CD4-positive, alpha-beta T cell treated with Interleukin-4 for 1 hour (primary cell): Measurements from ENCODE around the gene AP1G2.
"Not testable (repeated sequence)": the region's sequence is repeated elsewhere in the genome, so short reads cannot be mapped to it uniquely, and the experiment has no call there.

Experiments used
- DNase-seq, 2 donors: peaks; one replicate each; pipeline ENCODE4 v3.0.0-alpha.2; 2020 to 2022

Gene AP1G2

GRCh38 chr14:23555882-23556699 is 11.5 kb downstream of the AP1G2 start, which contains the start of gene THTPA:
Gene THTPA (plus strand): TSS chr14:23556271. CDS start chr14:23556758, 487 bp downstream.
- DNase-seq: peak; percentile 94

DNA sequence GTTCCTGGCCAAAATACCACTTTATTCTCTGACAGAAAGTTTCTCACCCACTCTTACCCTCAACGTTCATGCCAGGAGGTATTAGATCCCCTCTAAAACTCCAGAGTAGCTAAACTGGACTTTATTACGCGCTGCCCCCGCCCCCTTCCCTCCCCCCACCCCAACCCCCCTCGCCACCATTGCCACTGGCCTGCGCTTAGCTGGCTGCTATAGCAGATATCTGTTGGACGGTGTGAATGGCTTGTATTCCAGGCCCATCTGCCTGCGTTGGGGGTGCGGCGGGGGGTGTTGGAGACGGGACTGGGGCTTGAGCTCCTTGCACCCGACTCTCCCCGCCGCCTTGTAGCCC is 12.1 kb downstream of the AP1G2 start:
- DNase-seq: no peak

- peak; percentile 63 to 79 for DNase-seq
Observed at GRCh38 chr14:23551266-23552028, 16.1 kb downstream of the AP1G2 start, which contains the start of gene ZFHX2. Gene ZFHX2 (minus strand): TSS chr14:23551765. CDS start chr14:23535325, 16,440 bp downstream.

DNA sequence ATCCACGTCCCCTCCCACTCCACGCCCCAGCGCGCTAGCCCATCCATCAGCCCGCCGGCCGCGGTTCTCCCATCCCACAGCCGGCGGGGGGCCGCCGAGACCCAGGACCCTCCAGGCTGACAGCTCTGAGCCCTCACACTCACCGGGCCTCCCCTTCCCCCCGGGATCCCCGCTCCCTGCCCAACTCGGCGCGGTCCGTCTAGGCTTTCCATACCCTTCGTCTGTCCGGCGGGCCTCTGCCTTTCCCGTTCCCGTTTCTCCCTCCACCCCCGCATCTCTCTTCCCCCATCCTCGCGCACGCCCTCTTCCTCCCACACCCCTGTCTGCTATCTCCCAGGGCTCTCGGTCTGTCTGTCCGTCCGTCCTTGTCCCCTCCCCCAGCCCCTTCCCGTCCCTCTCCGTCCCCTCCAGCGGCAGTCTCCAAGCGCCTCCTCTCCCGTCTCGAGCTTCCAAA is 16.8 kb downstream of the AP1G2 start:
- DNase-seq: no peak

GRCh38 chr14:23550131-23550811 is 17.3 kb downstream of the AP1G2 start:
- DNase-seq: no peak

GRCh38 chr14:23548351-23549318 is 19.0 kb downstream of the AP1G2 start:
- DNase-seq: no peak

DNA sequence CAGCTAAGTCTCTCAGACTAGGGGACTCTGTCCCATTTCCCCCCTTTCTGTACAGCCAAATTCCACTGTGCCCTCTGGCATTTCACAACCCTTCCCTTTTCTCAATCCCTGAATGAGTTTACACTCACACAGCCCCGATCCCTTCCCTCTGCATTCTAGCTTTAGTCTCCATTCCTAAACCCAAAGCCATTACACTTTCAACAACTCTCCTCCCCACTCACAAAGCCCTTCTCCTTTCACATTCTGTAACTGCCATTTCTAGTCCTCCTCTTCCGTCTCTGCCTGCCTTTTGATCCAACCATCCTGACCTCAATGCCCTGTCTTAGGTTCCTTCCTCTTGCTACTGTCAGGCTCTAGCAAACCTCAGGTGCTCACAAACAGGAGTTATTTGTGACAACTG is 19.7 kb downstream of the AP1G2 start:
- no peak for DNase-seq

GRCh38 chr14:23546450-23547035 is 21.0 kb downstream of the AP1G2 start:
- no peak for DNase-seq

DNA sequence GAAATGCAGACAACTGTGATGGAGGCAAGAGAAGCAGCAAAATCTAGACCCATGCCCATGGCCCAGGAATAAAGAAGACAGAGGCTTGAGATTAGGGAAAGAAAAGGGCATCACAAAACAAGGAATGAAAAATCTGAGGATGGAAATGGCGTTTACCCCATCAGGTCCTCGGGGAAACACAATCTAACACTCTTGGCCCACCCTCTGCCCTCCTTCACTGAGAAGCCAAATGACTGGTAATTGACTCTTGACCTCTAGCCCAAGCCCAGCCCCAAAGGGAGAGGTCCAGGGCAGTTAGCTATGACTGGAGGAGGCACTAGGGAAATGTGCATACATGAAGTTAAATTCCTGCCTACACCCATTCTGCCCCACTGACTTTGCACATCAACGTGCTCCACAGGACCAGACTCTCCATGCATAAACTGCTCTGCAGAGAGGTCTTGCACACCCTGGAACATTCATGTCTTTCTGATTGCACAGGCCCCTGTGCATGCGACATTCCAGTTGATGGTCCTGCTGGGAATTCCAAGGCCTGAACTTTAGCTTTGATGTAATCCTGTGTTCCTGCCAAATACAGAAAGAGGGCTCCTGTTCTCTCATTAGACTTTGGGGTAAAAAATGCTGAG is 21.7 kb downstream of the AP1G2 start:
- no peak for DNase-seq

GRCh38 chr14:23544511-23545447 is 22.8 kb downstream of the AP1G2 start:
- no peak for DNase-seq

GRCh38 chr14:23543403-23543802 is 24.2 kb downstream of the AP1G2 start:
- DNase-seq: no peak

- DNase-seq: no peak
Observed at GRCh38 chr14:23542261-23542660, 25.3 kb downstream of the AP1G2 start.

- DNase-seq: no peak
Observed at GRCh38 chr14:23540141-23540469, 27.5 kb downstream of the AP1G2 start.

DNA sequence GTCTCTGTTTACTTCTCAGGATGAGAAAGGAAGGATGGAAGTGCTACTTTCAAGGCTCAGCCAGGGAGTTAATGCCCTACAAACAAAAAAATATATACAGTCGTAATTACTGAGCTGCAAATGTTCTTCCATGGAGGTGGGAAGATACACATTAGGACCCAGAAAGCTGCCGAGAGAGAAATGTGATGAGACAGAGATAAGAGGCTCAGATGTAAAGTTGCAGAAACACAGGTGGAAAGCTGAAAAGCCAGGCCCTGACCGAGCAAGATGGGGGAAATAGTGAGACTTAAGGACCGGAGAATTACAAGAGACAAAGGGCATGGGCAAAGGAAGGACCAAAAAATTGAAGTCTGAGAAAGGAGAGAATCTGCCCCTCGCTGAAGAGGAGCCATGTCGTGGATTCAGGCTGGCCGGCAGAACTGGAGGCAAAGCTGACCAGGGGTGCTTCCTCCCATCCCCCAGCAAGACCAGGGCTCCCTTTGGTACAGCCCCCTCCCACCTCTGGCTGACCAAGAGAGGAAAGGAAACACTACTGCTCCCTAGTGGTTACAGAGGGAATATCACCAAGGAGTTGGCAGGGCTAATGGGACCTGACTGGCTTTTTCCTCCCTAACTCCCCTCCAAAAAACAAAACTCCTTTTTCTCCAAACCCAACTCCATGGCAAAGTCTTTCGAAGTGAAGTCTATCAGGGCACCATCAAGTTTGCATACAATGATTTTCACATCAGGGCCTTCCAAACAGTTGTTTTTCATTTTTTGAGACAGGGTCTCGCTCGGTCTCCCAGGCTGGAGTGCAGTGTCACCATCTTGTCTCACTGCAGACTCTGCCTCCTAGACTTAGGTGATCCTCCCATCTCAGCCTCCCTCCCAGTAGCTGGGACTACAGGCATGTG is 28.1 kb downstream of the AP1G2 start:
- DNase-seq: peak in 1 of 2 donors; percentile 57

DNA sequence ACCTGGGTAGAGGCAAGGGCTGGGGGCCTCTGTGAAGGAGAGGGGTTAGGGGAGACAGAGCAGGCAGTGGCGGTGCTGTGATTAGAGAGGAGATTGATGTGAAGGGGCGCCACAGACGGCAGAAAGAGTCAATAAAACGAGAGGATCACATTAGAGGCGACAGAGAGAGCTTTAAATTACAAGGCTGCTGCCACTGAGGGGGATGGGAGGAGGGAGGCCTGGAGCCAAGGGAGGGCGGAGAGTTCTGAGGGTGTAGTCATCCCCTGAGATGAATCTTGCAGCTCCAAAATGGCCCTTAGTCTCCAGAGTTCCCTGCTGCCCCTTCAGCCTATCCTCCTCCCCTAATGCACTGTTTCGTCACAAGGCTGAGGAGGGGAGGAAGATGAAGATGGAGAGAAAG is 28.8 kb downstream of the AP1G2 start:
- DNase-seq: no peak

DNA sequence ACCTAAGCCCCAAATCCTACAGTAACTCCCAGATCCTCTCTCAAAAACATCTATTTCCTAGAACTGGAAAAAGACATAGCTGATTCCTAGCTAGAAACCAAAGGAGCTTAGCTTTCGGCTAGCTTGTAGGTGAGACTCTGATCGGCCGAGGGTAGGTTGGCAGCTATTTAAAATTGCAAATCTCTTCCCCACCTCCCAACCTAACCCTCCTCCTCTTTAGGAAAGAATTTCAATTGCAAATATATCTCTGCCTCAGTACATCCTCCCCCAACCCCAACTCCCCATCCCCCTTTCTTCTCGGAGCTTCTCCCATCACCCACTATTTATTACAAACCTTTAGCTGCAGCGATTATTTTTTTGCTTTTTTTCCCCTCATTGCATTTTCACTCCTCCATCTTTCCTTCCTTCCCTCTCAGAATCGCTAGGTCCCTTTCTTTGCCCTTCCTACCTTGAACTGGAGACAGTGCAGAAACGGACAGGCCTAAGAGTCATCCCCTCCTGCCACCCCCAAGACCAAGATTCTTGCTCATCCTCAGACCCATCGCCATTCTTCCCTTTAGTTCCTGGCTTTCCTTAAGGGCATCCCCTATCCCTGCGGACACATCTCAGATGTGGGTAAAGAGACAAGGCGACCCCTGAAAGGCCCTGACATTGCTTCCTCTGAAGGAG is 29.4 kb downstream of the AP1G2 start:
- no peak for DNase-seq

DNA sequence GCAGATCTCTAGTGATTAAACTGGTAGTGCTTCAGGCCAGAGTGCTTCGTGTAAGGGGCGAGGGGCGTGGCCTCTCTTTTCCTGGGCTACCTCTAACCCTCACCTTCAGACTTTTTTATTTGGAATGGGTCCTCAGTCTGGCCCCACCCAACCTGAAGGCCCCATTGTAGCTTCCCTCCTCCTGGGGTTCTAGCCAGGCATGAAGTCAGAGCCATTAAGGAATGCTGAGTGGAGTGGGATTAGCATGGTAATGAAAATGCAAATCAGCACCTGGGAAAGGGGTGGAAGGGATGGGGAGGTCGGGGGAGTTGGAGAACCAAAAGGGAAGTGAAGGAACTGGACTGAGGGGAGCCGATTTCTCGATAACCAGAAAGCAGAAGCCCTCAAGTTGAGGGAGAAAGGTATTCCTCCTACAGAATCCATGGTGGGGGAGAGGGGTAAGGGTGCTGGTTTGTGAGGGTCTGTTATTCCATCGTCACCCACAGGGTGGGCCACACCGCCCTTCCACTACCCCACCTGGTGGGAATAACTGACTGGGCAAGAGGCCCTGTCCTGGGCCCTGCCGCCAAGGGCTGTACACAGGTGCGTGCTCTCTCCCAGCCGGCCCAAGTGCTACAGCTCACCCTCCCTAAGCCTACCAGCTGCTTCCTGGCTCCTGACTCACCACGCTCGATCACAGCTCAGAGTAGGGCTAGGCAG is 30.1 kb downstream of the AP1G2 start:
- no peak for DNase-seq

DNA sequence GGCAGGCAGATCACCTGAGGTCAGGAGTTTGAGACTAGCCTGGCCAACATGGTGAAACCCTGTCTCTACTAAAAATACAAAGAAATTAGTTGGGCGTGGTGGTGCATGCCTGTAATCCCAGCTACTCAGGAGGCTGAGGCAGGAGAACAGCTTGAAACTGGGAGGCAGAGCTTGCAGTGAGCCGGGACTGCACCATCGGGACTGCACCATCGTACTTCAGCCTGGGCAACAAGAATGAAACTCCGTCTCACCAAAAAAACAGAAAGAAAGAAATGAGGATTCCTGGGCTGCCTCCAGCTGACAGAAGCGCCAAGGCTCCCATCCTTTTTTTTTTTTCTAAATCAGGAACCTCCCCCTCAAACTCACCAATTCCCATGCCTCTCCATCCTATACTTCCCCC is 30.7 kb downstream of the AP1G2 start:
- not testable (repeated sequence) for DNase-seq
